GM23338 (cell line): Measurements from ENCODE around the gene RRP1. TPM values are rescaled to one million over a fixed set of nuclear protein-coding genes. Genes with fewer than 3 reads are reported as not detected.

Source experiments
- ATAC-seq: fragments of 200-7000 bp; cut with Tn5 transposase; 3 replicates; pipeline ENCODE4 v1.9.1; 2020
- DNase-seq: peaks from one replicate; pipeline ENCODE4 v3.0.0-alpha.2; 2015; ENCODE audit warnings: low spot score
- H2AFZ ChIP-seq: fragments of 200-600 bp; sonication (generic); 2 replicates; pipeline ENCODE4 v1.8.0; 2016; ENCODE audit warnings: antibody characterized with exemption, mild to moderate bottlenecking, moderate library complexity
- H3F3A ChIP-seq: fragments of 200-600 bp; sonication (generic); replicated peaks from 2 replicates; pipeline ENCODE4 v1.8.0; 2017; ENCODE audit warnings: antibody characterized with exemption, mixed run types, low read depth
- H3K27ac ChIP-seq: fragments of 200-600 bp; sonication (generic); 2 replicates; pipeline ENCODE4 v1.6.1; 2016; ENCODE audit warnings: low read depth
- H3K27me3 ChIP-seq: fragments of 200-600 bp; sonication (generic); 2 replicates; pipeline ENCODE4 v1.8.0; 2016; ENCODE audit warnings: mild to moderate bottlenecking, mixed run types, moderate library complexity; ENCODE audit not compliant: insufficient read depth
- H3K36me3 ChIP-seq: fragments of 200-600 bp; sonication (generic); 2 replicates; pipeline ENCODE4 v1.8.0; 2016; ENCODE audit warnings: mild to moderate bottlenecking; ENCODE audit not compliant: insufficient read depth
- H3K4me1 ChIP-seq: fragments of 200-600 bp; sonication (generic); 2 replicates; pipeline ENCODE4 v1.8.0; 2016; ENCODE audit warnings: mild to moderate bottlenecking, moderate library complexity; ENCODE audit not compliant: insufficient read depth
- H3K4me2 ChIP-seq: fragments of 200-600 bp; sonication (generic); 2 replicates; pipeline ENCODE4 v1.7.1; 2017; ENCODE audit warnings: mixed run types
- H3K4me3 ChIP-seq: fragments of 200-600 bp; sonication (generic); 2 replicates; pipeline ENCODE4 v1.6.1; 2016; ENCODE audit warnings: mixed run types
- H3K79me2 ChIP-seq: fragments of 200-600 bp; sonication (generic); replicated peaks from 2 replicates; pipeline ENCODE4 v1.8.0; 2017; ENCODE audit warnings: mild to moderate bottlenecking; ENCODE audit not compliant: insufficient read depth
- H3K9me2 ChIP-seq: fragments of 200-600 bp; sonication (generic); 2 replicates; pipeline ENCODE4 v1.8.0; 2017; ENCODE audit not compliant: insufficient read depth
- H4K20me1 ChIP-seq: fragments of 200-600 bp; sonication (generic); replicated peaks from 2 replicates; pipeline ENCODE4 v1.8.0; 2017; ENCODE audit warnings: mild to moderate bottlenecking; ENCODE audit not compliant: insufficient read depth
- H3K27ac Mint-ChIP-seq: 2 replicates; pipeline ENCODE4 v1.8.0; 2020; ENCODE audit warnings: inconsistent platforms, mild to moderate bottlenecking, moderate library complexity, mixed read lengths
- H3K27me3 Mint-ChIP-seq: 3 replicates; pipeline ENCODE4 v1.8.0; 2022; ENCODE audit warnings: low read depth, mild to moderate bottlenecking, moderate library complexity, mixed read lengths, inconsistent platforms; ENCODE audit not compliant: insufficient read depth, poor library complexity
- H3K36me3 Mint-ChIP-seq: 3 replicates; pipeline ENCODE4 v1.8.0; 2021; ENCODE audit warnings: low read depth, mild to moderate bottlenecking, inconsistent platforms, moderate library complexity, mixed read lengths
- H3K4me1 Mint-ChIP-seq: 3 replicates; pipeline ENCODE4 v1.8.0; 2020; ENCODE audit warnings: mild to moderate bottlenecking, inconsistent platforms, mixed read lengths
- H3K4me3 Mint-ChIP-seq: 3 replicates; pipeline ENCODE4 v1.8.0; 2021; ENCODE audit warnings: moderate library complexity, mild to moderate bottlenecking, inconsistent platforms, mixed read lengths
- H3K9me3 Mint-ChIP-seq: 3 replicates; pipeline ENCODE4 v1.8.0; 2020; ENCODE audit warnings: moderate library complexity, mild to moderate bottlenecking, inconsistent platforms, mixed read lengths
- CREB1 ChIP-seq: fragments of 250-450 bp; sonication (Bioruptor Pico); IDR thresholded peaks from 2 replicates; pipeline ENCODE4 v1.5.0; 2020; ENCODE audit warnings: low read depth, mild to moderate bottlenecking, moderate library complexity
- ETS1 ChIP-seq: IDR thresholded peaks from 2 replicates; pipeline ENCODE4 v1.6.1; 2016; ENCODE audit warnings: antibody characterized with exemption
- EZH2 ChIP-seq: fragments of 200-600 bp; sonication (generic); IDR thresholded peaks from one replicate; pipeline ENCODE4 v1.8.0; 2017; ENCODE audit warnings: antibody characterized with exemption, mild to moderate bottlenecking, low read depth; ENCODE audit not compliant: unreplicated experiment
- EZH2phosphoT487 ChIP-seq: fragments of 200-600 bp; sonication (generic); IDR thresholded peaks from one replicate; pipeline ENCODE4 v1.8.1; 2018; ENCODE audit warnings: antibody characterized with exemption; ENCODE audit not compliant: unreplicated experiment
- JUNB ChIP-seq: IDR thresholded peaks from one replicate; pipeline ENCODE4 v1.6.1; 2016; ENCODE audit warnings: antibody characterized with exemption; ENCODE audit not compliant: unreplicated experiment
- NANOG ChIP-seq: IDR thresholded peaks from 2 replicates; pipeline ENCODE4 v1.6.1; 2016; ENCODE audit warnings: antibody characterized with exemption, borderline replicate concordance
- POLR2AphosphoS5 ChIP-seq: IDR thresholded peaks from 2 replicates; pipeline ENCODE4 v1.6.1; 2016; ENCODE audit warnings: antibody characterized with exemption, low read depth
- REST ChIP-seq: IDR thresholded peaks from one replicate; pipeline ENCODE4 v1.6.1; 2018; ENCODE audit warnings: antibody characterized with exemption; ENCODE audit not compliant: unreplicated experiment
- STAT1 ChIP-seq: IDR thresholded peaks from one replicate; pipeline ENCODE4 v1.6.1; 2016; ENCODE audit warnings: antibody characterized with exemption; ENCODE audit not compliant: unreplicated experiment
- ZNF114 ChIP-seq: fragments of 250-450 bp; sonication (Bioruptor Pico); IDR thresholded peaks from 2 replicates; pipeline ENCODE4 v1.5.0; 2020; ENCODE audit warnings: mild to moderate bottlenecking, moderate library complexity
- ZNF331 ChIP-seq: fragments of 250-450 bp; sonication (Bioruptor Pico); IDR thresholded peaks from 2 replicates; pipeline ENCODE4 v1.5.0; 2020; ENCODE audit warnings: low read depth, mild to moderate bottlenecking, moderate library complexity
- ZNF462 ChIP-seq: fragments of 250-450 bp; sonication (Bioruptor Pico); IDR thresholded peaks from 2 replicates; pipeline ENCODE4 v1.5.0; 2020; ENCODE audit warnings: mild to moderate bottlenecking, moderate library complexity
- polyA plus RNA-seq: library from polyadenylated mRNA; unstranded; fragments of >200 nt; fragmentation: Nextera tagmentation; extraction: Ambion mirVana; gene quantifications from 2 replicates; pipeline ENCODE4 v1.2.1, GENCODE V29; 2016
- total RNA-seq: library from RNA; depleted of rRNA; stranded (reverse); fragments of >200 nt; shearing (Covaris generic); gene quantifications from 2 replicates; pipeline ENCODE4 v1.2.3, GENCODE V29; 2014
- TF ChIP-seq, protein P1 (sequence below), 2 experiments: fragments of 200-600 bp in 1 of 2; sonication (generic) in 1 of 2; conservative IDR thresholded peaks; 2 replicates each; pipeline versions ENCODE4 v1.5.1 to v1.6.1; 2016 to 2017; ENCODE audit warnings: antibody characterized with exemption in 2 of 2, low read depth in 2 of 2, mild to moderate bottlenecking in 2 of 2, moderate library complexity in 1 of 2

The RRP1 gene
- total and polyA plus RNA-seq, 2 experiments from 2014 or later, result 36.5 to 63.5 TPM

DNA sequence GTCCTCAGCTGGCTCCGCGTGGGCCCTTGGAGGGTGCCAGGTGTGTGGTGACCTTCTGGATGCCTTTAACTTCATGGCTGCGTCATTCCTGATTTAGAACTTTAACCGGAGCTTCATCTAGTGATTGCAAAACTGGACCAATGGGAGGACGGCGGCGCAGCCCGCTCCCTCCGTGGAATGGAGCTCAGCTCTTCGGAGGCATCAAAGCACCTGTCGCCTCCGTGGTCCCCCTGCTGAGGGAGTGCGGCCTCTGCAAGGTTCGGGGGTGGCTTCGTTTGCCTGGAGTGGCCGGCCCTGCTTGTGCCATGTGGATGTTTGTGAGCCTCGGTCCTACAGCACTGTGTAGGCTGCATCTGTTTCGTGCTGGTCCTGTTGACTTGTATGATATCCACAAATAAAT, 27.5 kb upstream of the RRP1 start:
- no peaks in the 10 kb centered on the region for H3K9me3 Mint-ChIP-seq
- no peaks in the 10 kb centered on the region for H3K4me1 ChIP-seq
- no peak overlapping the region for H3K4me3 Mint-ChIP-seq
- no peak overlapping the region for H3K27ac Mint-ChIP-seq
- no peak for TF ChIP-seq STAT1
- no peak for TF ChIP-seq CREB1 (CRISPR knock-in tag)
- TF ChIP-seq ETS1, result no peak
- TF ChIP-seq REST, result no peak
- no peak for TF ChIP-seq NANOG
- no peak for TF ChIP-seq ZNF331 (CRISPR knock-in tag)
- no peak for TF ChIP-seq EZH2
- no peak for TF ChIP-seq EZH2phosphoT487
- no peak for TF ChIP-seq POLR2AphosphoS5
- no peak for TF ChIP-seq ZNF462 (CRISPR knock-in tag)
- TF ChIP-seq JUNB, result no peak
- TF ChIP-seq, protein P1, sequence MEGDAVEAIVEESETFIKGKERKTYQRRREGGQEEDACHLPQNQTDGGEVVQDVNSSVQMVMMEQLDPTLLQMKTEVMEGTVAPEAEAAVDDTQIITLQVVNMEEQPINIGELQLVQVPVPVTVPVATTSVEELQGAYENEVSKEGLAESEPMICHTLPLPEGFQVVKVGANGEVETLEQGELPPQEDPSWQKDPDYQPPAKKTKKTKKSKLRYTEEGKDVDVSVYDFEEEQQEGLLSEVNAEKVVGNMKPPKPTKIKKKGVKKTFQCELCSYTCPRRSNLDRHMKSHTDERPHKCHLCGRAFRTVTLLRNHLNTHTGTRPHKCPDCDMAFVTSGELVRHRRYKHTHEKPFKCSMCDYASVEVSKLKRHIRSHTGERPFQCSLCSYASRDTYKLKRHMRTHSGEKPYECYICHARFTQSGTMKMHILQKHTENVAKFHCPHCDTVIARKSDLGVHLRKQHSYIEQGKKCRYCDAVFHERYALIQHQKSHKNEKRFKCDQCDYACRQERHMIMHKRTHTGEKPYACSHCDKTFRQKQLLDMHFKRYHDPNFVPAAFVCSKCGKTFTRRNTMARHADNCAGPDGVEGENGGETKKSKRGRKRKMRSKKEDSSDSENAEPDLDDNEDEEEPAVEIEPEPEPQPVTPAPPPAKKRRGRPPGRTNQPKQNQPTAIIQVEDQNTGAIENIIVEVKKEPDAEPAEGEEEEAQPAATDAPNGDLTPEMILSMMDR (conservative IDR thresholded peaks at IDR 0.05; ENCODE audit: low read depth in 2 of 2), result no peak
- TF ChIP-seq ZNF114 (CRISPR knock-in tag), result no peak
- H3F3A ChIP-seq, result no peaks in the 10 kb centered on the region
- H3K27ac ChIP-seq, result no peak overlapping the region
- H4K20me1 ChIP-seq, result no peaks in the 10 kb centered on the region
- no peak for DNase-seq
- H3K36me3 Mint-ChIP-seq, result peaks cover 24% of the 10 kb centered on the region
- no peak overlapping the region for H3K4me2 ChIP-seq
- H3K27me3 ChIP-seq, result no peaks in the 10 kb centered on the region
- no peak for ATAC-seq
- H2AFZ ChIP-seq, result no peak overlapping the region
- H3K36me3 ChIP-seq, result no peaks in the 10 kb centered on the region
- H3K4me3 ChIP-seq, result no peak overlapping the region
- H3K4me1 Mint-ChIP-seq, result no peaks in the 10 kb centered on the region
- no peaks in the 10 kb centered on the region for H3K79me2 ChIP-seq
- no peaks in the 10 kb centered on the region for H3K9me2 ChIP-seq
- H3K27me3 Mint-ChIP-seq, result peaks cover 2% of the 10 kb centered on the region
